ENCODE data around the gene EPHA2.

EPHA2 gene

DNA sequence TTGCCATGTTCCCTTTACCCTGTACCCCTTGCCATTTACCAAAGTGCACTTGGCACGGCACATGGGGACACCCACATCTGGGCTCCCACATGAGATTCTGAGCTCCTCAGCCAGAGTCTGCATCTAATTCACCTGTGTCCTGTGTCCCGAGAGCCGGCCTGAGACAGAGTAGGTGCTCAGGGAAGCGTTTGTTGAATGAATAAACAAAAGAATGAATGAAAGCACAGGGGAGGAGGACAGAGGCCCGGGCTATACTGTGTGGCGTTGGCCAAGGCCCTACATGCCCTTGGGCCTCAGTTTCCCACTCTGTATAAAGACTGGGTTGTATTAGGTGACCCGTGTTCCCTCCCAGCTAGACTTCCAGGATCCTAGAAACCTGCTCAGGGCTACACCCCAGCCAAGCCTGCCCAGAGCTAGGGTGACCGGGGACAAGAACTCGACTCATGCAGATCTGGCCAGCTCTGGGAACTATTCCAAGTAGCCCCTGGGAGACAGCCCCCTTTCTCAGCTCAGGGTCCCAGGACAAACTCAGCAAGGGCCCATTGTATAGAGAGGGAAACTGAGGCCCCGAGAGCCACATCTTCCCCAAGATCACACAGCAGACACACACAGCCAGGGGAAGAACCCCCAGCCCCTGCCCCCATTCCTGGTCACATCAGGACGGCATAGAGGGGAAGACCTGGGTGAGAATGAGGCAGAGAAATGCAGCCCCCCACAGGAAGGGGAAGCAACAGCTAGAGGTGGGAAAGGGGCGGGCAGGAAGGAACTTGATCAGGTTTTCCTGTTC is 6.0 kb downstream of the EPHA2 start:
- no peak for DNase-seq (ENCODE audit: low read depth in 2 of 2)

- no peak for DNase-seq (ENCODE audit: low read depth in 2 of 2)
Measured at GRCh38 chr1:16149146-16149545, 6.7 kb downstream of the EPHA2 start.

- DNase-seq (ENCODE audit: low read depth in 2 of 2), result no peak
Measured at GRCh38 chr1:16148329-16149092, 7.4 kb downstream of the EPHA2 start.

DNA sequence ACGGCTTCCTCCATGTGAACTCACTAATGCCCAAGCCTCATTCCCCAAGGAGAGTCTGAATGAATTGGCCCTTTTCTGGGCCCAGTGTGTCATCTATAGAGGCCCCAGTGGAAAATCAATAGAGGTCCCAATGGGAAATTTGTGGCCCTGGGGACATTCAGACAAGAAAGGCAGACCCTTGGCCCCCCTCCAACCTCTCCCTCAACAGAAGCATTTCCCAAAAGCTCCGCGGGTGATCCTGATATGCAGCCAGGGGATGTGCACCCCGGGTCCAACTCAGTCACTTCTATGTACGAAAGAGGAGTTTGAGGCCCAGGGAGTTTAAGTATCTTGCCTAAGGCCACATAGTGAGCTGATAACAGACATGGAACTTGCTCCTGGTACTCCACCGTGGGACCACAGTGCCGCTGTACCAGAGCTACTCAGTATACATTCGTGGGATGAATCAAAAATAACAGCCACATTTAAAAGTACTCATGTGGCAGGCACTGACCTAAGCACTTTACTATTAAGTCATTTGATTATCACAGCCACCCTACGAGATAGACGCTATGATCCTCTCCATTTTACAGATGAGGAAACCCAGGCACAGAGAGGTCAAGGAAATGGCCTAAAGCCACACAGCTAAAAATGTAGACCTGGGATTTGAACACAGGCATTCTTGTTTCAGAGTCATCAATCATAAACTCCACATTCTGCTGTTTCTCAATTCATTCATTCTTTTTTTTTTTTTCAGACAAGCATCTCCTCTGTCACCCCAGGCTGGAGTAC is 8.5 kb downstream of the EPHA2 start:
- DNase-seq (ENCODE audit: low read depth in 2 of 2), result no peak

GRCh38 chr1:16146279-16147155 is 9.4 kb downstream of the EPHA2 start:
- peak; percentile 73 to 75 for DNase-seq (ENCODE audit: low read depth in 2 of 2)

DNA sequence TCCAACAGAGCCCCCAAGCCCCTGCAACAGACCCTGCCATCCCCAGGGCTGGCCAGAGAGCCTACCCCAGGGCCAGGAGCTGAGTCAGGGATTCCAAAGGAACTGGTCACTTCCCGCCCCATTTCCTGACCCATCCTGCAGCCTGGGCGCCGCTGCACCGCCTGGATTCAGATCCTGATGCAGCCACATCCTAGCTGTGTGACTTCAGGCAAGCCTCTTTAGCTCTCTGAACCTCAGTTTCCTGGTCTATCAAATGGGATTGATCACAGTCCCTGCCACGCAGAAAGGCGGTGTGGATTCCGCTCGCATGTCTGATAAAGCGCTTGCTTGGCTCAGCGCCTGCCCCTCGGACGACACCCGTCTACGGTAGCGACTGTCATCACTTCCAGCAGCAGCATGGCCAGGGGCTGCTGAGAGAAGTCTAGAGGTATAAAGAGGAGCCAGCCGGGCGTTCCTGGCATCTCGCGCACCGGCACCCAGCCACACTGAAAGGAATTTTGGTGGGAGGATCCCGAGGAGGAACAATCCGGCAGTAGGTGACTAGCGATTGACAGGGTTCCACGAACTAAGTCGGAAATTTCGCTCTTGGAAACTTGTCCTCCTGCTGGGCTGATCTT is 10.1 kb downstream of the EPHA2 start:
- DNase-seq (ENCODE audit: low read depth in 2 of 2), result peak; percentile 30 to 41

- DNase-seq (ENCODE audit: low read depth in 2 of 2), result no peak
Measured at GRCh38 chr1:16145030-16145661, 10.7 kb downstream of the EPHA2 start.

GRCh38 chr1:16144325-16145029 is 11.4 kb downstream of the EPHA2 start:
- no peak for DNase-seq (ENCODE audit: low read depth in 2 of 2)

DNA sequence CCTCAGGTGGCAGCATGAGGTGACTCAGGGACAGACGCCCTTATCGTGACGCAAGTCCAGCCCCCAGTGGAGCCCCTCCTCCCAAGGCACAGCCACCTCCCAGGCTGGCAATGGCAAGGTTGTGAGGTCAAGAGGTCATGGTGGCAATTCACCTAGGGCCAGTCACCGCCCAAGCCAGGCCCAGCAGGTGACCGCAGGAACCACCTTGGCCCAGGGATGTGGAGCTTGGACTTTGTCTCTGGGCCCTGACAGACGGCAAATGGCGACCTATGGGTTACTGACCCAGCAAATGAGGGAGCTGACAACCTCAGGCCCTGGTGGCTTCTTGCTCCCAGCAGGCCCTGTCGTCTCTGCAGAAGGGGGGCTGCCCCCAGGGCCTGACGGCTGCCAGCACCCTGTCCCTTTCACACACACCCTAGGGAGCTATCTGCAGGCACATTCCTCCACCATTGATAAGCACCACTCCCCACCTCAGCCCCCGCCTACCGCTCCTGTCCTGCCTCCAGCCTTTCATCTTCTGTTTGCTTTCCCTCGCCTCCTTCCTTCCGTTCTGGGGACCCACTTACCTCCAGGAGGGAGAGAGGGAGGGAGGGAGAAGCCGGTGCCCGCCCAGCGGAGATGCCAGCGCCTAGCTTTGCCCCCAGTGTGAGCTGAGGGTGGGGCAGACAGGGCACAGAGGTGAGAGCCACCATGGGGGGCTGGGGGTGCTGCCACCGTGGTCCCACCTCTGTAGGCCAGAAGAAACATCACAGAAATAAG is 12.1 kb downstream of the EPHA2 start:
- no peak for DNase-seq (ENCODE audit: low read depth in 2 of 2)

- DNase-seq (ENCODE audit: low read depth in 2 of 2), result no peak
Measured at GRCh38 chr1:16143005-16143565, 12.8 kb downstream of the EPHA2 start.

DNA sequence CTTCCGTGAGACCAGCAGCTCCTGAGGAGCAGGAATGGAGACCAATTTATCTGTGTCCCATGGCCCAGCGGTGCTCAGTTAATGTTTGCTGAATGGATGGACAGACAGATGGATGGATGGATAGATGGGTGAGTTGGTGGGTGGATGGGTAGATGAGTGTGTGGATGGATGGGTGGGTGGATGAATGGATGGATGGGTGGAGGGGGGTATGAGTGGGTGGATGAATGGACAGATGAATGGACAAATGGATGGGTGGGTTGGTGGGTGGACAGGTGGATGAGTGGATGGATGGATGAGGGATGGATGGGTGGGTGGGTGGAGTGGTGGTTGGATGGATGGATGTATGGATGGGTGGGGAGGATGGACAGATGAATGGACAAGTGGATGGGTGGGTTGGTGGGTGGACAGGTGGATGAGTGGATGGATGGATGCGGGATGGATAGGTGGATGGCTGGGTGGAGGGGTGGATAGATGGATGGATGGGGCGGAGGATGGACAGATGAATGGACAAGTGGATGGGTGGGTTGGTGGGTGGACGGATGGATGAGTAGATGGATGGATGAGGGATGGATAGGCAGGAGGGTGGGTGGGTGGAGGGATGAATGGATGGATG is 13.4 kb downstream of the EPHA2 start:
- no peak for DNase-seq (ENCODE audit: low read depth in 2 of 2)

GRCh38 chr1:16141573-16142336 is 14.1 kb downstream of the EPHA2 start:
- no peak for DNase-seq (ENCODE audit: low read depth in 2 of 2)

GRCh38 chr1:16140068-16140596 is 15.7 kb downstream of the EPHA2 start:
- DNase-seq (ENCODE audit: low read depth in 2 of 2), result no peak

- peak; percentile 44 to 56 for DNase-seq (ENCODE audit: low read depth in 2 of 2)
Measured at GRCh38 chr1:16139473-16139962, 16.4 kb downstream of the EPHA2 start.

DNA sequence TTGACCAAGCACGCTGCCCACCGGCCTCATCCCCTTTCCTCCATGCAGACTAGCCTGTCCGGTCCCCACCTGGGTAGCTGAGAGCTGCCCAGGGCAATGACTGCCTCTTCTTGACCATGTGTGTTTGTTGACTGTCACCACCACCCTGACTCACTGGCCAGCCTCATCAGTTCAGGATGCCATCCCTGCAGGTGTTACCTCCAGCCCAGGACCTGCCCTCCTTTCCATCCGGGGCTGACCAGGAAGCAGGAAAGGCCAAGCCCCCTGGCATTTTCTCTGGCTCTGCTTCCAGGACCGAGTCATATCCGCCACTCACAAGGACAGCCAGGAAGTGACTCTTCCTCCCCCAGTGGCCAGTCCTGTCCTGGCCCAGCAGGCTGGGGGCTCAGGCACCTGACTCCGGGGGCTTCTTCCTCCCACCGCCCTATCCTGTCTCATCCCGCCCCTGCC is 17.1 kb downstream of the EPHA2 start:
- no peak for DNase-seq (ENCODE audit: low read depth in 2 of 2)

DNA sequence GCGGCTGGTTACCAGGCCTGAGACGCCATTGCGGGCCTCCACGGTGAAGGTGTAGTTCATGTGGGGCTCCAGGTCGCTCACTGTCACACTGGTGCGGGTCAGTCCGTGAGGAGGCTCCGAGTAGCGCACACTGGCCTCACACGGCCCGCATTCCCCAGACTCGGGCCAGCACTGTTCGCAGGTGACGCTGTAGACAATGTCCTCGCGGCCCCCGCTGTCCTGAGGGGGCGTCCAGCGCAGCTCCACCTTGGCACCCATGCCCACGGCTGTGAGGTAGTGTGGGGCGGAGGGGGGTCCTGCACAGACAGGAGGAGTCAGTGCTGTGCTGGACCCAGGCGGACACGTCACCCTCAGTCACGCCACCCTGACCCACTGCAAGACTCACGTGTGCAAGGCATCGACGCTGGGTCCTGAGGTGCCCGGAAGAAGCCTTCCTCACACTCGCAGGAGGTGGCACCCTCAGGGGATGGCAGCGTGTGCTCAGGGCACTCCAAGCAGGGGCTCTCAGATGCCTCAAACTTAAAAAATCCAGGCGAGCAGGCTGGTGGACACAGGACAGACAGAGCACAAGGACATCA is 17.9 kb downstream of the EPHA2 start:
- no peak for DNase-seq (ENCODE audit: low read depth in 2 of 2)

- no peak for DNase-seq (ENCODE audit: low read depth in 2 of 2)
Measured at GRCh38 chr1:16135501-16135900, 20.4 kb downstream of the EPHA2 start.
